PFSK-1 (cell line): ENCODE measurements around the gene ERGIC2.

Source experiments
- FOXP2 ChIP-seq: optimal IDR thresholded peaks from 2 replicates; pipeline ENCODE3; 2011; ENCODE audit warnings: borderline replicate concordance, control low read depth, inconsistent platforms; ENCODE audit not compliant: insufficient read depth; ENCODE audit errors: extremely low read length, extremely low read depth
- POLR2AphosphoS5 ChIP-seq: IDR thresholded peaks from 2 replicates; pipeline ENCODE4 v1.6.1; 2012; ENCODE audit warnings: low read depth, mild to moderate bottlenecking, control low read depth, low read length, moderate library complexity
- SIN3A ChIP-seq: IDR thresholded peaks from 2 replicates; pipeline ENCODE4 v1.6.1; 2012; ENCODE audit warnings: mild to moderate bottlenecking, low read length, moderate library complexity, borderline replicate concordance; ENCODE audit not compliant: insufficient read depth
- TAF1 ChIP-seq: IDR thresholded peaks from 2 replicates; pipeline ENCODE4 v1.6.1; 2012; ENCODE audit warnings: low read length, control low read depth, borderline replicate concordance; ENCODE audit not compliant: insufficient read depth
- TF ChIP-seq, protein P1 (sequence below), 2 experiments: IDR thresholded peaks; 2 replicates each; pipeline versions ENCODE4 v1.6.1 to v1.8.0; 2011 to 2012; ENCODE audit warnings: low read depth in 2 of 2, low read length in 2 of 2, control low read depth in 1 of 2, inconsistent platforms in 1 of 2, mild to moderate bottlenecking in 1 of 2, moderate library complexity in 1 of 2; ENCODE audit not compliant: insufficient read depth in 1 of 2

The ERGIC2 gene

DNA sequence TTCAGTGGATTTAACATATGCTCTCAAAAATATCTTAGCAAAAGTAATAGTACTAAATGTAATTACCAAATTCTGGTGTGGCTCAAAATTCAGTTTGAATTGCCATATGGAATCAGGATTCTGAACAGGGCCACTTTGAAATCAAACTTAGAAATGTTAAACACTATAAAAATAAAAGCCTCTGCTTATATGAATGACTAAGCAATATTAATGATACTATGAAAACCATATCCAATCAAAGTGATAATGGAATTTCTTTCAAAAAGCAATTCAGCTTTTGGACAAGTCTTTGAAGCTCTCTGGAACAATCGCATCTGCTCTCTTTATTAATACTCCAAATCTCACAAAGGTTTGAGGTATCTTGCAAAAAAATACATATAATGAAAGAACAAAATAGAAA lies 51.6 kb downstream of the ERGIC2 start:
- TF ChIP-seq SIN3A = no peak
- TF ChIP-seq, protein P1, sequence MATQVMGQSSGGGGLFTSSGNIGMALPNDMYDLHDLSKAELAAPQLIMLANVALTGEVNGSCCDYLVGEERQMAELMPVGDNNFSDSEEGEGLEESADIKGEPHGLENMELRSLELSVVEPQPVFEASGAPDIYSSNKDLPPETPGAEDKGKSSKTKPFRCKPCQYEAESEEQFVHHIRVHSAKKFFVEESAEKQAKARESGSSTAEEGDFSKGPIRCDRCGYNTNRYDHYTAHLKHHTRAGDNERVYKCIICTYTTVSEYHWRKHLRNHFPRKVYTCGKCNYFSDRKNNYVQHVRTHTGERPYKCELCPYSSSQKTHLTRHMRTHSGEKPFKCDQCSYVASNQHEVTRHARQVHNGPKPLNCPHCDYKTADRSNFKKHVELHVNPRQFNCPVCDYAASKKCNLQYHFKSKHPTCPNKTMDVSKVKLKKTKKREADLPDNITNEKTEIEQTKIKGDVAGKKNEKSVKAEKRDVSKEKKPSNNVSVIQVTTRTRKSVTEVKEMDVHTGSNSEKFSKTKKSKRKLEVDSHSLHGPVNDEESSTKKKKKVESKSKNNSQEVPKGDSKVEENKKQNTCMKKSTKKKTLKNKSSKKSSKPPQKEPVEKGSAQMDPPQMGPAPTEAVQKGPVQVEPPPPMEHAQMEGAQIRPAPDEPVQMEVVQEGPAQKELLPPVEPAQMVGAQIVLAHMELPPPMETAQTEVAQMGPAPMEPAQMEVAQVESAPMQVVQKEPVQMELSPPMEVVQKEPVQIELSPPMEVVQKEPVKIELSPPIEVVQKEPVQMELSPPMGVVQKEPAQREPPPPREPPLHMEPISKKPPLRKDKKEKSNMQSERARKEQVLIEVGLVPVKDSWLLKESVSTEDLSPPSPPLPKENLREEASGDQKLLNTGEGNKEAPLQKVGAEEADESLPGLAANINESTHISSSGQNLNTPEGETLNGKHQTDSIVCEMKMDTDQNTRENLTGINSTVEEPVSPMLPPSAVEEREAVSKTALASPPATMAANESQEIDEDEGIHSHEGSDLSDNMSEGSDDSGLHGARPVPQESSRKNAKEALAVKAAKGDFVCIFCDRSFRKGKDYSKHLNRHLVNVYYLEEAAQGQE (IDR thresholded peaks at IDR 0.05; ENCODE audit: insufficient read depth in 1 of 2, low read depth in 2 of 2, low read length in 2 of 2) = no peak
- TF ChIP-seq FOXP2 = no peak

DNA sequence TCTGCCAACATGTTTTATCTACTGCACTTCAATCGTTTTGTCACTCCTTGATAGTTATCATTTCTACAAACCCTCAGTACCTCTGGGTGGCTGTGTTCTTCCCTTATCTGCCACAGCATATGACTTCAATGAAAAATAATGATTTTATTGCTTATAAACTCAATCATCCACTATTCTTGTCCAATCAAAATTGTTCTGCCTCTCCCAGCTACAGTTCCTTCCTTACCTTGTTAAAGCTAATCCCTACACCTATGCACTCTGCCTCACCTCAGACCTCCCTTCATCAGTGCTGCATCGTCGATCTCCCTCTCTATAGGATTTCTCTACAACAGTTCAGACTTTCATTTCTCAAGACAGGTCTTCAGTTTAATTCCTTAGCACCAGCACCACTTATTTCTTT lies 58.8 kb downstream of the ERGIC2 start:
- TF ChIP-seq POLR2AphosphoS5 (no peak), FOXP2 (no peak), TAF1 (no peak), SIN3A (no peak)
- TF ChIP-seq, protein P1 (IDR thresholded peaks at IDR 0.05; ENCODE audit: insufficient read depth in 1 of 2, low read depth in 2 of 2, low read length in 2 of 2) = no peak

- no peak for TF ChIP-seq TAF1
- no peak for TF ChIP-seq SIN3A
- no peak for TF ChIP-seq POLR2AphosphoS5
- TF ChIP-seq, protein P1 (IDR thresholded peaks at IDR 0.05; ENCODE audit: insufficient read depth in 1 of 2, low read depth in 2 of 2, low read length in 2 of 2) = no peak
- TF ChIP-seq FOXP2 = no peak
Observed at GRCh38 chr12:29320295-29321085, 60.5 kb downstream of the ERGIC2 start.

DNA sequence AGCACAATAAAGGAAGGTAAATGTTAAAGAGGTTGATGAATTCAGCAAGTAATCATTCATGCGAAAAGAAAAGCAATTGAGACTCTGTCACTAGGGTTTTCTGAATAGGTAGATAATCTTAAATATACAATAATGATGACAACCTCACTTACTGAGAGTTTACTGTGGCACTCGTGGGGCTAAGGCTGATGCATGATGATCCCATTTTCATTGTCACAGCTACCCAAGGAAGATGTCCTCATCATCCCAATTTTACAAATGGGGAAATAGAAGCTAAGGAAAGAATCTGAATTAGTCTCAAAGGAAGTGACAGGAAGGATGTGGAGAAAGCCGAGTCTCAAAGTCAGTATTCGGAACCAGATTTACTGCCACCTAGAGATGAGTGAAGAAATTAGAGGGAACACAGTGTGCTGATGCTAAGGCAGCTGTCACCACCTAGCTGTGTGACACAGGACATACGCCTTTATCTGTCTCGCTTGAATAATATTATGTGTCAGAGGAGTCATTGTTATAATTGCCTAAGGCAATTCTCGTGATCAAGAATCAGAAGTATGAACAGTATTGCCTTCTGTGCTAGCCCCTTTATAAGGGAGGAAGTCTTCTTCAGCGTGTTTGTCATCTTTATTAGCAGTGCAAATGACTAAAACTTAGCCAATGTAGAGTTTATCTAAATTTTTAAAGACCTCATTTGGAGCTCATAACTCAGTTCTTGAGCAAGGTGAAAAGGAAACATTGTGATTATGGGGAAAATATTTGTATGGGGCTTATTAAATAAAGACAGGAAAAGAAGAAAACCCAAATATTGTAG lies 63.2 kb downstream of the ERGIC2 start:
- TF ChIP-seq TAF1 (0 out of 2 replicates have a peak, but pooled peaks have one; percentile 23), FOXP2 (no peak)

DNA sequence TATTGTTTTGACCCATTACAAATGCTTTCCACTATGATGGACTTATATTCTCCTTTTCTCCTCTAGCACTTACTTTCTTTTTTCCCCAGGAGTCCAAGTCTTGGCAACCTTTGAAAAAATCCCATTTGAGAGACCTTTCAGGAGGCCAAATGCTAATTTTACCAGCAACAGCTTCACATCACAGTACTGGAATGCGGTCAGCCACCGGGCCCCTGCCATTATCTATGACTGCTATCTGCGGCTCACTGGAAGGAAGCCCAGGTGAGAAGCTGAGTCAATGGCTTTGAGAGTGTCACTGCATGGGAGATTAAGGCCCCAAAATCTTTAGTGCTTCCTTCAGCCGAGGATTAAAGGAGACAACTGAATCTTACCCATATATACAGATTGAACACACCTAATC lies 64.2 kb downstream of the ERGIC2 start:
- TF ChIP-seq POLR2AphosphoS5 = no peak
- TF ChIP-seq, protein P1 (IDR thresholded peaks at IDR 0.05; ENCODE audit: insufficient read depth in 1 of 2, low read depth in 2 of 2, low read length in 2 of 2) = no peak
- no peak for TF ChIP-seq SIN3A
- TF ChIP-seq TAF1 = no peak
- TF ChIP-seq FOXP2 = no peak
